SU-DHL-6 (cell line): Measurements from ENCODE around the gene PDP2.

Experiments used
- H2AFZ ChIP-seq: fragments of 200-600 bp; sonication (generic); 2 replicates; pipeline ENCODE4 v1.6.1; 2014; ENCODE audit warnings: low read depth, mild to moderate bottlenecking, moderate library complexity, mixed read lengths, antibody characterized with exemption, low read length; ENCODE audit not compliant: severe bottlenecking
- H3F3A ChIP-seq: fragments of 200-600 bp; shearing (Covaris generic); 2 replicates; pipeline ENCODE4 v1.6.0; 2016; ENCODE audit warnings: antibody characterized with exemption, mild to moderate bottlenecking; ENCODE audit not compliant: insufficient read depth
- H3K27ac ChIP-seq: fragments of 200-600 bp; sonication (generic); 2 replicates; pipeline ENCODE4 v1.5.1; 2016; ENCODE audit warnings: low read depth, mild to moderate bottlenecking, low read length, moderate library complexity, mixed read lengths
- H3K27me3 ChIP-seq: fragments of 200-600 bp; sonication (generic), shearing (Covaris generic); 2 replicates; pipeline ENCODE4 v1.6.0; 2014; ENCODE audit warnings: mild to moderate bottlenecking, low read length
- H3K36me3 ChIP-seq: fragments of 200-600 bp; sonication (generic); 2 replicates; pipeline ENCODE4 v1.6.1; 2014; ENCODE audit warnings: mild to moderate bottlenecking, low read length, mixed read lengths
- H3K4me2 ChIP-seq: fragments of 300-600, 200-600 bp; shearing (Covaris generic), sonication (generic); 2 replicates; pipeline ENCODE4 v1.6.0; 2014; ENCODE audit warnings: low read length, low read depth, mild to moderate bottlenecking; ENCODE audit not compliant: poor library complexity, severe bottlenecking
- H3K4me3 ChIP-seq: fragments of 200-600 bp; sonication (generic); 2 replicates; pipeline ENCODE4 v1.5.1; 2014; ENCODE audit warnings: antibody characterized with exemption, low read length, mild to moderate bottlenecking, mixed read lengths; ENCODE audit not compliant: insufficient read depth, poor library complexity, severe bottlenecking
- H3K79me2 ChIP-seq: fragments of 200-600 bp; sonication (generic); 2 replicates; pipeline ENCODE4 v1.6.1; 2014; ENCODE audit warnings: mild to moderate bottlenecking, low read length, moderate library complexity; ENCODE audit not compliant: insufficient read depth
- H3K9ac ChIP-seq: fragments of 200-600 bp; sonication (generic); 2 replicates; pipeline ENCODE4 v1.7.0; 2014; ENCODE audit warnings: mild to moderate bottlenecking, low read length
- H3K9me2 ChIP-seq: fragments of 200-600 bp; sonication (generic); replicated peaks from 2 replicates; pipeline ENCODE4 v1.6.1; 2014; ENCODE audit warnings: low read length; ENCODE audit not compliant: insufficient read depth
- H3K9me3 ChIP-seq: fragments of 200-600 bp; sonication (generic); 2 replicates; pipeline ENCODE4 v1.6.1; 2014; ENCODE audit warnings: low read length, mixed read lengths; ENCODE audit not compliant: insufficient read depth
- H4K20me1 ChIP-seq: fragments of 200-600 bp; sonication (generic); 2 replicates; pipeline ENCODE4 v1.6.1; 2014; ENCODE audit warnings: low read depth, mild to moderate bottlenecking, antibody characterized with exemption, low read length, moderate library complexity, mixed read lengths
- EZH2phosphoT487 ChIP-seq: fragments of 200-600 bp; sonication (generic), shearing (Covaris generic); conservative IDR thresholded peaks from 2 replicates; pipeline ENCODE4 v1.6.1; 2018; ENCODE audit warnings: mild to moderate bottlenecking, antibody characterized with exemption, low read length, moderate library complexity, mixed read lengths
- TF ChIP-seq, protein P1 (sequence below): fragments of 200-600 bp; sonication (generic); IDR thresholded peaks from one replicate; pipeline ENCODE4 v1.5.1; 2017; ENCODE audit warnings: antibody characterized with exemption, mild to moderate bottlenecking, low read length, moderate library complexity; ENCODE audit not compliant: insufficient read depth, poor library complexity, severe bottlenecking

The PDP2 gene

DNA sequence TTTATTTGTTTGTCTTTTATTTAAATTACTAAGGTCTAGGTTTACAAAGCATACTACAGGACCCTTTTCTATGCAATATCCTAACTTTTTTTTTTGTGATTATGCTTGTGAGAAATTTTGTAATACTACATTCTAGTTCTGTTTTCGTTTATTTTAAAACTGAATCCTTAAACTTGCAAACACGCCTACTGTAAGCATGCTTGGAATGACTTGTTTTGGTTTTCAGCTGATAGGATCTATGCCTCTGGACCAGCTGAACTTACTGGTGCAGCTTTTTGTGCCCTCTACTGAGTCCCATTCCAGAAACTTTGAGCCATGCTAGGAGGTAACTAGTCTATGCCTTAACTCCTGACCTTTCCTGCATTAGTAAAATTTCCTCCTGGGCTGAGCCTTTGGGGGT is 6.0 kb downstream of the PDP2 start:
- Histone ChIP-seq H4K20me1 (no peaks in the 10 kb centered on the region), H3F3A (no peaks in the 10 kb centered on the region), H3K4me2 (no peak overlapping the region), H3K9me3 (no peaks in the 10 kb centered on the region), H2AFZ (no peak overlapping the region), H3K27ac (no peak overlapping the region), H3K9ac (no peak overlapping the region), H3K9me2 (no peaks in the 10 kb centered on the region), H3K27me3 (no peaks in the 10 kb centered on the region), H3K79me2 (peaks cover 5% of the 10 kb centered on the region; the same call in 1 of the 2 replicates), H3K36me3 (peaks cover 3% of the 10 kb centered on the region; the same call in 1 of the 2 replicates), H3K4me3 (no peak overlapping the region)
- no peak for TF ChIP-seq EZH2phosphoT487
- TF ChIP-seq, protein P1, sequence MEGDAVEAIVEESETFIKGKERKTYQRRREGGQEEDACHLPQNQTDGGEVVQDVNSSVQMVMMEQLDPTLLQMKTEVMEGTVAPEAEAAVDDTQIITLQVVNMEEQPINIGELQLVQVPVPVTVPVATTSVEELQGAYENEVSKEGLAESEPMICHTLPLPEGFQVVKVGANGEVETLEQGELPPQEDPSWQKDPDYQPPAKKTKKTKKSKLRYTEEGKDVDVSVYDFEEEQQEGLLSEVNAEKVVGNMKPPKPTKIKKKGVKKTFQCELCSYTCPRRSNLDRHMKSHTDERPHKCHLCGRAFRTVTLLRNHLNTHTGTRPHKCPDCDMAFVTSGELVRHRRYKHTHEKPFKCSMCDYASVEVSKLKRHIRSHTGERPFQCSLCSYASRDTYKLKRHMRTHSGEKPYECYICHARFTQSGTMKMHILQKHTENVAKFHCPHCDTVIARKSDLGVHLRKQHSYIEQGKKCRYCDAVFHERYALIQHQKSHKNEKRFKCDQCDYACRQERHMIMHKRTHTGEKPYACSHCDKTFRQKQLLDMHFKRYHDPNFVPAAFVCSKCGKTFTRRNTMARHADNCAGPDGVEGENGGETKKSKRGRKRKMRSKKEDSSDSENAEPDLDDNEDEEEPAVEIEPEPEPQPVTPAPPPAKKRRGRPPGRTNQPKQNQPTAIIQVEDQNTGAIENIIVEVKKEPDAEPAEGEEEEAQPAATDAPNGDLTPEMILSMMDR: no peak

DNA sequence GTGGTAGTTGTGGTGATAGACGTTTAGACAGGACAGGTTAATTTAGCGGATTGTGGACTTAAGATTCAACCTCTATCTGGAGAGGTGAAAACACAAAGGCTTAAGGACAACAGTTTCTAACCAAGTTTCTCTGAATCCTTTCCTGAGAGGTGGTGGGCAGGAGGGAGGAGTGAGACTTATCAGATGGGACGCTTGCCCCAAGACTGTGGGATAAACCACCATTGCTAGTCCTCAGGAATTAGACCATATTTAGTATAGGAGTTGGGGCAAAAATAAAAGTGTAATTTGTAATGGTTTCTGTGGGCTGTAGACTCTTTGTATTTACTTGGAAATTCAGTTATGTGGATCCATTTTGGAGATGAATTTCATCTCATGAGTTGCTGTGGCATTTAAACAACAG is 6.6 kb downstream of the PDP2 start:
- Histone ChIP-seq H3K27me3 (no peaks in the 10 kb centered on the region), H3K27ac (no peak overlapping the region), H3K9me3 (no peaks in the 10 kb centered on the region), H3F3A (no peaks in the 10 kb centered on the region), H2AFZ (no peak overlapping the region), H3K4me3 (no peak overlapping the region), H3K79me2 (no peaks in the 10 kb centered on the region), H3K9ac (no peak overlapping the region), H3K9me2 (no peaks in the 10 kb centered on the region), H3K36me3 (peaks cover 3% of the 10 kb centered on the region; the same call in 1 of the 2 replicates), H3K4me2 (no peak overlapping the region), H4K20me1 (no peaks in the 10 kb centered on the region)
- TF ChIP-seq, protein P1: no peak
- TF ChIP-seq EZH2phosphoT487: no peak

DNA sequence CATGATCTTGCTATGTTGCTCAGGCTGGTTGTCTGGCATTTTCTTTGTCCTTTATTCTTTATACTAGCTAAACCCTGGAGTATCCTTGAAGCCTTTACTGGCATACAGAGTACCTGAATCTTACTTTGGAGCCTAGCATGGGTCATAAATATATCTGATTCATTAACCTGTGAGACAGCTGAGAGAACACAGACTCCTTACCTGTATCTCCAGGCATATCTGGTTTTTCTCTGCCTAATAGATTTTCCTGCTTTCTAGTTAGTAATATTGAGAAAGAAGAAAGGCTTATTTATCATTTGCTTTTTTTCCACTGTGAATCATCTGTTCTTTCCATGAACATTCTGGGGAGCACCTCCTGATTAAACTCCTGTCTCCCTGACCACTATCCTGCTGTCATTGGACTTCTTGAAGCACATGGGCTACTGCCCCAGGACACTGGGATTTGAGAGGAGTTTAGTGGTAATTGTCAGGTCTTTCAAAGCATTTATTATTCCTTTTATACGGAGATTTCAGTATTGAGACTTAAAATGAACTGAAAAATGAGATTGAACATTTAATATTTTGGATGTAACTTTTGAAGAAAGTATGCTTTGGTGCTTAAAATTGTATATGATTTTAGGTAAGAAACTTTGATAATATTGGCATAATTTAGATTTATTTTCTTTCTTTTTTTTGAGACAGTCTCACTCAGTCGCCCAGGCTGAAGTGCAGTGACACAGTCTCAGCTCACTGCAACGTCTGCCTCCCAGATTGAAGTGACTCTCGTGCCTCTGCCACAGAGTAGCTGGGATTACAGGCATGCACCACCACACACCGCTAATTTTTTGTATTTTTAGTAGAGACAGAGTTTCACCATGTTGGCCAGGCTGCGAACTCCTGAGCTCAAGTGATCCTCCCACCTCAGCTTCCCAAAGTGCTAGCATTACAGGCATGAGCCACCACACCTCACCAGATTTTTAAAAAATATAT is 8.6 kb downstream of the PDP2 start:
- Histone ChIP-seq H4K20me1 (no peaks in the 10 kb centered on the region), H2AFZ (no peak overlapping the region), H3K9ac (no peak overlapping the region), H3K27ac (no peak overlapping the region), H3K4me3 (no peak overlapping the region), H3K79me2 (no peaks in the 10 kb centered on the region), H3K9me2 (no peaks in the 10 kb centered on the region), H3K36me3 (peaks cover 3% of the 10 kb centered on the region; the same call in 1 of the 2 replicates), H3F3A (no peaks in the 10 kb centered on the region), H3K9me3 (no peaks in the 10 kb centered on the region), H3K4me2 (no peak overlapping the region), H3K27me3 (no peaks in the 10 kb centered on the region)
- TF ChIP-seq, protein P1: no peak
- no peak for TF ChIP-seq EZH2phosphoT487
